Astrocyte of the spinal cord (primary cell): ENCODE data around the gene KLF9.

ENCODE experiments used
- DNase-seq: peaks from one replicate; pipeline ENCODE4 v3.0.0; 2011; ENCODE audit warnings: low read depth, low spot score
- H3K4me3 ChIP-seq: 2 replicates; pipeline ENCODE4 v1.5.1; 2011; ENCODE audit warnings: low read depth, mild to moderate bottlenecking, low read length, moderate library complexity
- in situ Hi-C: cut with HindIII; loops from 2 replicates; pipeline ENCODE4 v1.10.0; 2017; ENCODE audit warnings: low sequenced_read_pairs
- TF ChIP-seq, protein P1 (sequence below): IDR thresholded peaks from 2 replicates; pipeline ENCODE4 v1.5.1; 2012; ENCODE audit warnings: low read depth, mild to moderate bottlenecking, low read length, inconsistent platforms

KLF9 gene

DNA sequence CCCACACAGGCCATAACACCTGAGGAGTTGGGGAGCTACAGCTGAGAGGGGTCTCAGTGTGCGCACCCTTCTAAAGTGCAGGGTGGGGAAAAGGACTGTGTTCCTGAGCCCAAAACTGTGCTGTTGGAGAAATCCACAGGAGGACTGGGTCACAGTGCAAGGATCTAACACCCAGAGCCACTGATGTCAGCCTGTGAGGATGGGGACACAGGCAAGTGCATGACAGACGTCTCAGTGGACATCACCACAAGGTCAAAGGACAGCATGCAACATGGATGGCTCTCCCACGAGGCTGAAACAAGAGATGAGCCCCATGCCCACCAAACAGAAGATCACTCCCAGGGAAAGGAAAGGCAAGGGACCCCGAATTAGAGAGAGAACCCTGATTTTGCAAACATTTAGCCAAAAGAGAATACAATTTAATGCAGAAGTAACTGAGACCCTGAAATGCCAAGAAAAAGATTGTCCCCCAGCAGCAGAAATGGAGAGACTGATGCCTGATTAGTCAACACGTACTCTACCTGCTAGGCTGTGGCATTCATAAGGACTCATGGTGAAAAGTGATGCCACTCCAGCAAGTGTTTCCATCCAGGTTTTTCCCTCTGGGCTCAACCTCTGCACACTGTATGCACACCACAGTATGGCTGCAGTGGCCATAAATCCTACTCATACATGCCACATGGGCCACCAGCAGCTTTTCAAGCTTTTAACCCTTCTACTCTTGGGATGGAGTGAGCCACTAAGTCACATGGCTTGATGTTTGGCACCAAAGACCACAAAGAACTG lies 14.2 kb downstream of the KLF9 start:
- H3K4me3 ChIP-seq = no peak overlapping the region
- no peak for DNase-seq
- in situ Hi-C loops = no loop called here
- TF ChIP-seq, protein P1, sequence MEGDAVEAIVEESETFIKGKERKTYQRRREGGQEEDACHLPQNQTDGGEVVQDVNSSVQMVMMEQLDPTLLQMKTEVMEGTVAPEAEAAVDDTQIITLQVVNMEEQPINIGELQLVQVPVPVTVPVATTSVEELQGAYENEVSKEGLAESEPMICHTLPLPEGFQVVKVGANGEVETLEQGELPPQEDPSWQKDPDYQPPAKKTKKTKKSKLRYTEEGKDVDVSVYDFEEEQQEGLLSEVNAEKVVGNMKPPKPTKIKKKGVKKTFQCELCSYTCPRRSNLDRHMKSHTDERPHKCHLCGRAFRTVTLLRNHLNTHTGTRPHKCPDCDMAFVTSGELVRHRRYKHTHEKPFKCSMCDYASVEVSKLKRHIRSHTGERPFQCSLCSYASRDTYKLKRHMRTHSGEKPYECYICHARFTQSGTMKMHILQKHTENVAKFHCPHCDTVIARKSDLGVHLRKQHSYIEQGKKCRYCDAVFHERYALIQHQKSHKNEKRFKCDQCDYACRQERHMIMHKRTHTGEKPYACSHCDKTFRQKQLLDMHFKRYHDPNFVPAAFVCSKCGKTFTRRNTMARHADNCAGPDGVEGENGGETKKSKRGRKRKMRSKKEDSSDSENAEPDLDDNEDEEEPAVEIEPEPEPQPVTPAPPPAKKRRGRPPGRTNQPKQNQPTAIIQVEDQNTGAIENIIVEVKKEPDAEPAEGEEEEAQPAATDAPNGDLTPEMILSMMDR = no peak

DNA sequence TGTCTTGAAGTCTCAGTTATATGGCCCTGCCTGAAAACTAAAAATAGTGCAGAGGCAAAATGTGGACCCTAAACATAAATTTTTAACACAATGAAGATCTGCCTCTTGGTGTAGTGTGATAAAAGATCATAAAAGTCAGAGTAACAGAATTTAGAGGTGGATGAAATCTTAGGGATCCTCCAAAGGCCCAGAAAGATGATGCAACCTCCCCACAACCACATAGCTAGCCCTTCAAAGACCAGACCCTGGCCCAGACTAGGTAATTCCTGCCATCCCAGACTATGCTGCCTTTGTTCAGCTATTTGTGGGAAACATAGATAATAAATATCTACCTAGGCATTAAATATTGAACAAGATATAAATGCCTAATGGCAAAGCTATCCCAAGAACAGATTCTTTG lies 15.3 kb downstream of the KLF9 start:
- TF ChIP-seq, protein P1 = no peak
- H3K4me3 ChIP-seq = no peak overlapping the region
- in situ Hi-C loops = no loop called here

DNA sequence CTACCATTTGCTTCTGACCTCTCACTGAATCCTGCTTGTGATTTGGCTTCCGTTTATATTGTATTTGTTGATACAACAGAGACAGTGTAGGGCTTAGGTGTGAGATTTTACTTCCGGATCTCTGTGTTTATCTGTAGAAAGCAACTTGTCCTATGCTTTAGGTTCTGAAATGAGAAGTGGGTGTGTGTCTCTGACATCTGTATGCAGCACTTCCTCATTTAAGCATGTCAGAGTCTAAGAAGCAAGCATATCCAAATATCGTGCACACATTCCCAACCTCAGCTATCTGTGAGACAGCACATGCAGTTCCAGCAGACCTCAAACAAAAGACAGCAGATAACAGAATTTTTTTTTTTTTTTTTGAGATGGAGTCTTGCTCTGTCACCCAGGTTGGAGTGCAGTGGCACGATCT lies 16.3 kb downstream of the KLF9 start:
- TF ChIP-seq, protein P1 = no peak
- DNase-seq = no peak

More for the DNA sequence above, 15.3 kb downstream of the KLF9 start:
- DNase-seq = no peak

DNA sequence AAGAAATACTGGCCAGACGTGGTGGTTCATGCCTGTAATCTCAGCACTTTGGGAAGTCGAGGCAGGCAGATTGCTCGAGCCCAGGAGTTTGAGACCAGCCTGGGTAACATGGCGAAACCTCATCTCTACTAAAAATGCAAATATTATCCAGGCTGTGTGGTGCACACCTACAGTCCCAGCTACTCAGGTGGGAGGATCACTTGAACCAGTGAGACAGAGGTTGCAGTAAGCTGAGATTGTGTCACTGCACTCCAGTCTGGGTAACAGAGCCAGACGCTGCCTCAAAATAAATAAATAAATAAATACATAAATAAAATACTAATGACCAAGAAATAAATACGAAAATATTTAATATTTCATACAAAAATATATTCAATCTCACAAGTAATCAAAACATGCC lies 18.8 kb downstream of the KLF9 start:
- no peak for DNase-seq
- in situ Hi-C loops = no loop called here
- no peak overlapping the region for H3K4me3 ChIP-seq
- TF ChIP-seq, protein P1 = no peak

More for the DNA sequence above, 16.3 kb downstream of the KLF9 start:
- in situ Hi-C loops = no loop called here
- H3K4me3 ChIP-seq = no peak overlapping the region

DNA sequence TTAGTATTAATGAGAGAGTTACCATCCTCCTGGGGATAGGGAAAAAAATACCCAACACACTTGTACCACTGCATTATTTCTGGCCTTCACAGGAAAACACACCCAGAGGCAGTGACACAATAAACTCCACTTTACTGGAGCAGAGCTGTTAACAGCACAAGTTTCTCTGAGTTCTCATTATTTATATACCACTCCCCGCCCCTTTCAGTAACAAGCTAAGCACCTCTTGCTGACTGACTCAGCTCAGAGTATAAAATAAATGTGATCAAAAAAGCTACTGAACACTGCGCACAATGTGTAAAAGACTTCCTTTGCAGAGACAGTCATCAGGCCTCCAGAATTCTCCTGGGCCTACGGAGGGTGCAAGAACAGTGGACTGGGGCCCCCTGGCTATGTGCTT lies 21.6 kb downstream of the KLF9 start:
- in situ Hi-C loops = no loop called here
- no peak for DNase-seq
- TF ChIP-seq, protein P1 = no peak
- H3K4me3 ChIP-seq = no peak overlapping the region

DNA sequence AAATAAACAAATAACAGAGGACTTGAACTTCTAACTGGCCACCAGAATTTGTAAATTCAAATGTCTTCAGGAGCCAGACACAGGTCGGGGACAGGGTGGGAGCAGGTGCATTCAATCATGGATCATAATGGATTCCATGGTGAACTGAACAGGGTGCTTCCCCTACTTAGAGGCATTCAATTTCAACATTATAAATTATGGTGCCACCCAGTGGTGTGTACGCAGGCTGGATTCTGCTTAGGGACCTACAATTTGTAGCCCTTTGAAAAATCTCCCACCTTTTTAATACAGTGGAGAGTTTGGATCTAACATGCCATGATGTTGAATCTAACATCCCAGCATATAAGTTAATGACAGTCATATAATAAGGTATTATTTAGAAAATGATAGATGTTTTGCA lies 22.3 kb downstream of the KLF9 start:
- in situ Hi-C loops = no loop called here
- TF ChIP-seq, protein P1 = peak; percentile 31
- no peak for DNase-seq
- no peak overlapping the region for H3K4me3 ChIP-seq
